Subcutaneous adipose tissue (tissue), 4 donors: ENCODE measurements around the gene APOL3. TPM values are rescaled to one million over a fixed set of nuclear protein-coding genes. Genes with fewer than 3 reads are reported as not detected.

Source experiments
- total RNA-seq, 4 donors: library from RNA; depleted of rRNA; stranded (reverse); fragments of >200 nt; gene quantifications; one replicate each; pipeline ENCODE4 v1.1.0, GENCODE V29; 2016
- TF ChIP-seq, protein P1 (sequence below): fragments of 450-650 bp; IDR thresholded peaks from one replicate; pipeline ENCODE4 v1.5.1; 2016; ENCODE audit warnings: low read depth, mild to moderate bottlenecking, control low read depth, antibody characterized with exemption, moderate library complexity

Gene APOL3
- total RNA-seq, 4 donors from 2014 or later: 99.3 to 166 (median 121) TPM

- TF ChIP-seq, protein P1, sequence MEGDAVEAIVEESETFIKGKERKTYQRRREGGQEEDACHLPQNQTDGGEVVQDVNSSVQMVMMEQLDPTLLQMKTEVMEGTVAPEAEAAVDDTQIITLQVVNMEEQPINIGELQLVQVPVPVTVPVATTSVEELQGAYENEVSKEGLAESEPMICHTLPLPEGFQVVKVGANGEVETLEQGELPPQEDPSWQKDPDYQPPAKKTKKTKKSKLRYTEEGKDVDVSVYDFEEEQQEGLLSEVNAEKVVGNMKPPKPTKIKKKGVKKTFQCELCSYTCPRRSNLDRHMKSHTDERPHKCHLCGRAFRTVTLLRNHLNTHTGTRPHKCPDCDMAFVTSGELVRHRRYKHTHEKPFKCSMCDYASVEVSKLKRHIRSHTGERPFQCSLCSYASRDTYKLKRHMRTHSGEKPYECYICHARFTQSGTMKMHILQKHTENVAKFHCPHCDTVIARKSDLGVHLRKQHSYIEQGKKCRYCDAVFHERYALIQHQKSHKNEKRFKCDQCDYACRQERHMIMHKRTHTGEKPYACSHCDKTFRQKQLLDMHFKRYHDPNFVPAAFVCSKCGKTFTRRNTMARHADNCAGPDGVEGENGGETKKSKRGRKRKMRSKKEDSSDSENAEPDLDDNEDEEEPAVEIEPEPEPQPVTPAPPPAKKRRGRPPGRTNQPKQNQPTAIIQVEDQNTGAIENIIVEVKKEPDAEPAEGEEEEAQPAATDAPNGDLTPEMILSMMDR: no peak
These were observed 56.7 kb downstream of the APOL3 start for GRCh38 chr22:36103891-36104290.

DNA sequence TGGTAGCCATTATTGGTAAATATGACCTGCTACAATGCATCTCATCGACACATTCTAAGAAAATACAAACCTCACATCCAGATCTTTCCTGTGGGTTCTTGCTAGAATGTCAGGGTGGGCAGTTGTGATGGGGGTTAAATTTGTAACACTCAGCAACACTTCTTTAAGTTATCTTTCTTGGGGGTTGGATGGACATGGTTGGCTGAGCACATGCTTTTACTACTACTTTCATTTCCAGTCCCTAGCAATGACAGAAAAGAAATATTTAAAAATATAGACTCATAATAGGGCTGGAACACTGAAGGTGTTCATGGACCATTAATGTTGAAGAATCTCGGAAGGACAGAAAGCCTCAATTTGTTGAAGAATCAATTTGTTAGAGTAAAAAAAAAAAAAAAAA, 57.6 kb downstream of the APOL3 start:
- TF ChIP-seq, protein P1: no peak

DNA sequence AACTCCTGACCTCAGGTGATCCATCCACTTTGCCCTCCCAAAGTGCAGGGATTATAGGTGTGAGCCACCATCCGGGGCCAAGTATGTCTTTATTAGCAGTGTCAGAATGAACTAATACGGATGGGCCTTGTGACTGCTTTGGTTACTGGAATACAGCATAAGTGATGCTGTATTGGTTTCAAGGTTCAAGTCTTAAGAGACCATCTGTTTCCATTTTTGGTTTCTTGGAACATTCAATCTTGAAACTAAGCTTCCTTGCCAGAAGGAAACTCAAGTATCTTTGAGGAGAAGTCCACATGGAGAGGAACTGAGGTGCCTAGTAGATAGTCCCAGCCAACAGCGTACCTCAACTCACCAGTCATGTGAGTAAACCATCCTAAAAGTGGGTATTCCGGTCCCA, 58.8 kb downstream of the APOL3 start:
- TF ChIP-seq, protein P1: no peak

GRCh38 chr22:36100134-36100824, 60.3 kb downstream of the APOL3 start:
- TF ChIP-seq, protein P1: no peak

GRCh38 chr22:36097880-36098279, 62.7 kb downstream of the APOL3 start:
- TF ChIP-seq, protein P1: no peak

Other genes with a start within 250 kb of the APOL3 start
- 10 to 100 TPM; 46.7 to 64.1 (median 51.5) TPM for gene RBFOX2, start 131.9 kb downstream of the APOL3 start, total RNA-seq
- gene APOL4, start 41.1 kb upstream of the APOL3 start, total RNA-seq: 10 to 100 TPM in 3 of 4 donors, under 1 TPM in 1; 0.68 to 80.8 (median 35.8) TPM
- gene APOL2, start 78.8 kb upstream of the APOL3 start, total RNA-seq: 100 to 1,000 TPM in 1 of 4 donors, 10 to 100 TPM in 3; 39.0 to 121 (median 66.6) TPM
- 10 to 100 TPM in 3 of 4 donors, 1 to 10 TPM in 1; 7.5 to 53.5 (median 18.9) TPM for gene APOL1, start 92.4 kb upstream of the APOL3 start, total RNA-seq
- gene MYH9, start 227.2 kb upstream of the APOL3 start, total RNA-seq: 100 to 1,000 TPM; 187 to 410 (median 233) TPM